HG03460 (cell line): ENCODE measurements around the gene TACC2.

ENCODE experiments used
- ATAC-seq: cut with Tn5 transposase; IDR thresholded peaks from one replicate; pipeline ENCODE4 v1.9.1; 2021; ENCODE audit not compliant: unreplicated experiment

Gene TACC2

GRCh38 chr10:122244001-122244975 is 255.3 kb downstream of the TACC2 start:
- no peak for ATAC-seq

- no peak for ATAC-seq
These were observed 256.2 kb downstream of the TACC2 start for GRCh38 chr10:122245136-122245535.

GRCh38 chr10:122245897-122246296 is 256.9 kb downstream of the TACC2 start:
- no peak for ATAC-seq

- ATAC-seq = no peak
These were observed 258.0 kb downstream of the TACC2 start for GRCh38 chr10:122246830-122247520.

GRCh38 chr10:122248356-122249302 is 259.7 kb downstream of the TACC2 start:
- no peak for ATAC-seq

GRCh38 chr10:122249303-122249850 is 260.4 kb downstream of the TACC2 start:
- no peak for ATAC-seq

- no peak for ATAC-seq
These were observed 261.2 kb downstream of the TACC2 start for GRCh38 chr10:122249991-122250750.

GRCh38 chr10:122251459-122252255 is 262.7 kb downstream of the TACC2 start:
- no peak for ATAC-seq

GRCh38 chr10:122252805-122253204 is 263.8 kb downstream of the TACC2 start:
- ATAC-seq = no peak

GRCh38 chr10:122253605-122254004 is 264.6 kb downstream of the TACC2 start:
- ATAC-seq = no peak

GRCh38 chr10:122254831-122255230 is 265.9 kb downstream of the TACC2 start:
- ATAC-seq = no peak

- no peak for ATAC-seq
These were observed 266.7 kb downstream of the TACC2 start for GRCh38 chr10:122255509-122256301.

GRCh38 chr10:122257041-122257440 is 268.1 kb downstream of the TACC2 start:
- ATAC-seq = no peak

- no peak for ATAC-seq
These were observed 269.4 kb downstream of the TACC2 start for GRCh38 chr10:122258136-122259074.

- no peak for ATAC-seq
These were observed 270.1 kb downstream of the TACC2 start for GRCh38 chr10:122259075-122259466.

- no peak for ATAC-seq
These were observed 272.6 kb downstream of the TACC2 start for GRCh38 chr10:122261584-122261983.

GRCh38 chr10:122263971-122264370 is 275.0 kb downstream of the TACC2 start:
- ATAC-seq = no peak
